A172 (cell line): ENCODE data around the gene LTF. TPM values are rescaled to one million over a fixed set of nuclear protein-coding genes. Genes with fewer than 3 reads are reported as not detected.

ENCODE experiments used
- DNase-seq: peaks from one replicate; pipeline ENCODE4 v3.0.0-alpha.2; 2015; ENCODE audit warnings: low spot score
- total RNA-seq: library from RNA; depleted of rRNA; stranded (reverse); fragments of >200 nt; shearing (Covaris generic); gene quantifications from 2 replicates; pipeline ENCODE4 v1.2.3, GENCODE V29; 2014

LTF gene
- total RNA-seq, 1 experiment from 2014 or later = not detected

- no peak for DNase-seq
Measured at GRCh38 chr3:46469680-46470357, 5.1 kb upstream of the LTF start.

- no peak for DNase-seq
Measured at GRCh38 chr3:46468753-46469600, 4.3 kb upstream of the LTF start.

DNA sequence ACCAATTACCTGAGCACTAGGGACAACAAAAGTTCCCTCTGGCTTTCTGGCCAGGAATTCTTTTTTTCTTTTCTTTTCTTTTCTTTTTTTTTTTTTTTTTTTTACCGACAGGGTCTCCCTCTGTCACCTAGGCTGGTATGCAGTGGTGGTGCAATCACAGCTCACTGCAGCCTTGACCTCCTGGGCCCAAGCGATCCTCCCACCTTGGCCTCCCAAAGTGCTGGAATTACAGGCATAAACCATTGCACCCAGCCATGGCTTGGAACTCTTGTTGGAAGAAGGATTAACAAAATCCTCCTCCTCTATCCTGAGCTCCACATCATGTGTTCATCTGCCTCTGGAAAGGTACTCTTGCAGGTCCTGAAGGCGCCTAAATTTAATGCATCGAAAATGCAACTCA is 2.9 kb upstream of the LTF start:
- DNase-seq = no peak

DNA sequence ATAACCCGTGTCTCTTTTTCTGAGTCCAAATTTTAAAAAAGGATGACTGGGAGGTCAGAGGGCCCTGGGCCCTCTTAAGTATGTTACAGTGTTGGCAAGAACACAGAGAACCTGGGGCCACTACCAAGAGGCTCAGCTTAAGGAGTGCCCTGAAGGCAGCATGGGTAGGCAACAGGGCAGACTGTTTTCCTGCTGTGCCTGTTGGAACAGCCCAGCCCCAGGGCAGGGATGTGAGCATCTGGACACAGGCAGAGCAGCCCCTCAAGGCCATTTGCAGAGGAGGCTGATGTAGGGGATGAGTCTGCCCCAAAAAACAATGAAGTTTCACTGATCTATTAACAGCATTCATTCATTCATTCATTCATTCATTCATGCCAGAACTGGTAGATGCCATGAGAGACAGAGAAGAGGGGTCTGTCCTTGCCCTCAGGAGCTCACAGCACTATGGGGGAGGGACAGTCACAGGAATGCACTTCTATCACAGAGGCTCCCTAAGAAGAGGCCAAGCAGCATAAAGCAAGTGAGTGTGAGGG is 2.2 kb upstream of the LTF start:
- no peak for DNase-seq

- DNase-seq = no peak
Measured at GRCh38 chr3:46466273-46466672, 1.6 kb upstream of the LTF start.

DNA sequence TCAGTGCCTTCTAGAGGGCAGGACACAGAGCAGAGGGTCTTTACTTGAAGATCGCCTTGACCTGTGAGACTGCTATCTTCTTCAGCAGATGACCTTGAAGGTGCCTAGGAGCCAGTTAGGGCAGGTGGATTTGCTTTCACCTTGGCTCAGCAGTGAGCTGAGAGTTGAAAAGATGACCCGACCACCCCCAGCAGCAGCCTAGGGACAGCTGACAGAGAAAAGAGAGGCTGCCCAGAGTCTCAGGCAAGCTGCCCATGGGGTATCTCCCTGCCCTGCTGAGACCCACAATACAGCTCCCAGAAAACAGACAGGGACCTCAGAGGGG is 453 bp upstream of the LTF start:
- no peak for DNase-seq

DNA sequence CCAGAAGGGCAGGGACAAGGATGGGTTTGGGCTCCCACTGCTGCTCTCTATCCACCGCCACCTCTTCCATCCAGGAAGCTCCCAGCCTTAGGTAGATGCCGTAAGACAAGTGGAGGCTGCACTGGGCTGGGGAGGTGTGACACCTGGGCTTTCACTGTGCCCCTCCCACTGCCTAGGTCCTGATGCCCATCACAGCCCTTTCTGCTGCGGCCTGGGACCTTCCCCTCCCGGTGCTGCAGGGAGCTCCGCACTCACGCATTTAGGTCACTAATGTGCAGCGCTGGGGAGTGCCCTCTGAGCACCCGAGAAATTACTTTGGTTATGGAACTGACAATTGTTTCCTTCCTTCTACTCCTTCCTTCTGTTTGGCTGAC is 850 bp downstream of the LTF start:
- no peak for DNase-seq

- DNase-seq = no peak
Measured at GRCh38 chr3:46463120-46463867, 1.4 kb downstream of the LTF start.

DNA sequence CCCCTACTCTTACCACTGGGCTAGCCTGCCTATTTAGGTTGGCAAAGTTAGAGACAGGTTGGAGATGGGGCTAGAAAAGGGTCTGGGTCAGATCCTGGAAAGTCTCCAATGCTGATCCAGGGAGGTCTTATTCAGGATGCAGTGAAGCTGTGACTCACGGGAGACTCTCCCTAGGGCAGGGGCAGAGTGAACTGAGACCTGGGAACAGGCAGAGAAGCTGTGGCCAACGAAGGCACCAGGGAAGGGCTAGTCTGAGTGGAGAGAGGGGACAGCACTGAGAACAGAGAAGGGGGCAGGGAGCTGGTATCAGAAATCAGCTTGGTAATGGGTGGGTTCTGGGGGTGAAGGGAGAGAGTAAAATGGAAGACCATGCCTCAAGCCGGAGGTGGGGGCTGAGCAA is 2.2 kb downstream of the LTF start:
- no peak for DNase-seq

DNA sequence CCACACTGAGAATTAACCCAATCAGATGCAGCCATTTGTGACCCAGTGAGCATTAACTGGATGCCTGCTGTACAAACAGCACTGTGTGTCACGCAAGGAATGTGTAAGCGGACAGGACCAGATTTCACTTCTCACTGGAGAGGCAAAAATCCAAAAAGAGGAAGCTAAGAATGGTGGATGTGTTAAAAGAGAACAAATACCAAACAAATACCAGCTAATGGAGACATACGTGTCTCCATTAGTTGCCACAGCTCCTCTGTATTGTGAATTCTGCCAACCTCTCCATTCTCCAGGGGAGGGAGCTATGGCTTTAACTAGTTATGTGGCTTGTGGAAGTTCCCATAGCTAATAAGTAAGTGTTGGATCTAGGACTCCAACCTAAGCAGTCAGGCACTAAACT is 2.6 kb downstream of the LTF start:
- DNase-seq = no peak

- no peak for DNase-seq
Measured at GRCh38 chr3:46460051-46460450, 4.7 kb downstream of the LTF start.

DNA sequence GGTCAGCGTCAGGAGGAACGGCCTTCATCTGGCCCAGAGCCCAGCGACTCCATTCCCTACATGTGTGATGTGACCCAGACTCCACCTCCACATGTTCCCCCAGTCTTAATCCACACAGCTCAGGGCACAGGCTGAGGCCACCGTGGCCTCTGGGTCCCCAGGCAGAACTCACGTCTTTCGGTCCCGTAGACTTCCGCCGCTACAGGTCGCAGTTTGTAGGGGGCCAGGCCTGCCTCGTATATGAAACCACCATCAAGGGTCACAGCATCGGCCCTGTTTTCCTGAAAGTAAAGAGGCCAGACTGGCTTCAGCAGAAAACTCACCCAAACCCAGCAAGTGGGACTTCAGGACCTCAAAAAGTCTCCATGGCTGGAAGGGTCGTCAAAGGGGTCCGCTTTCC is 8.6 kb downstream of the LTF start:
- no peak for DNase-seq

DNA sequence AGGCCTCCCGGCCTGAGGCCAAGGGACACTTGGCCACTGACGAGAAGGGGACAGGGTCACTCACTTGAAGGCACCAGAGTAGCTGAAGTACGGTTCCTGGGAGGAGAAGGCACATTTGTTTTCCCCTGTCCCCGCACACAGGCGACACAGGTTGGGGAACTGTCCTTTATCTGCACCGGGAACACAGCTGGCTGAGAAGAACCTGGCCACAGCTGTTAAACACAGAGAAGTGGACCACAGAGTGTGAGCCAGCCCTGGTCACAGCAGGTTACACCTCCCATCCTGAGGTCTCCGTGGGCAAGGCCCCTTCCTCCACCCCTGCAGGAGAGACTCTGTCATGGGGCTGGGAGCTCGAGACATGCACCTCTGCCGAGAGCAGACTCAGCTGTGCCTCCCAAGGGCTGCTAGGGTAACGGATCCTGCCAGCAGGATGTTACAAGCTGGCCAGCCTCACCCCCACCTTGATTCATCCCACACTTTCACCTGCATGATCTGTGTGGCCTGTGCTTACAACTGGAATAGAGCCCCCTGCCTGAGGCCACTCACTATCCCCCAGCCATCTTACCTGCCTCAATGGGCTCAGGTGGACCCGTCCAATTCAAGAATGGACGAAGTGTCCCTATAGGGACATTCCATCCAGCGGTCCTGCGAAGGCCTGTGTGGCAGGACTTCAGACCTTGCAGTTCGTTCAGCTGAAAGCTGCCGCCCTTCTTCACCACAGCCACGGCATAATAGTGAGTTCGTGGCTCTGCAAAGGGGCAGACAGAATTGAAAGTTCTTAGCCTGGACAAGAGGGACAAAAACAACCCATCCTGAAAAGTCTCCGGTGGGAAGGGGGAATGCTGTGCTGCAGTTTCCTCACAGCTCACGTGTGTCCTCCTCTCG is 9.2 kb downstream of the LTF start:
- no peak for DNase-seq

DNA sequence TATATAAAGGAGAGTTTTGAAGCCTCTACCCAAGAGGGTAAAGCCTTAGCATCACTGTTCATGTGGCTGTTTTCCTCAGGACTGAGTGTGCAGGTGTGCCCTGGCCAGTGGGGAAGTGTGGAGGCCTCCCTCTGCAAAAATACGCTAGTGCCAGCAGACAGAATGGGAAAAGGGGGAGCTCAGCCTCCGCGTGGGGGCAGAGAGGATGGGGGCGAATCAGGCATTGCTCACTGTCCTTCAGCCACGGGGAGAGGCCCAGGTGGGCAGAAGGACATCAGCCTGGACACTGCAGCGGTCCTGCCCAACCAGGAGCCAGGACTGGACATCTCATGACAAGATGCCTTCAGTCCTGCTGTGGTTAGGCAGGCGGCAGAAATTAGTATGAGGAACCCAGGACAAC is 10.1 kb downstream of the LTF start:
- no peak for DNase-seq

- DNase-seq = no peak
Measured at GRCh38 chr3:46454209-46454595, 10.5 kb downstream of the LTF start.

- DNase-seq = no peak
Measured at GRCh38 chr3:46453526-46454208, 11.0 kb downstream of the LTF start.

DNA sequence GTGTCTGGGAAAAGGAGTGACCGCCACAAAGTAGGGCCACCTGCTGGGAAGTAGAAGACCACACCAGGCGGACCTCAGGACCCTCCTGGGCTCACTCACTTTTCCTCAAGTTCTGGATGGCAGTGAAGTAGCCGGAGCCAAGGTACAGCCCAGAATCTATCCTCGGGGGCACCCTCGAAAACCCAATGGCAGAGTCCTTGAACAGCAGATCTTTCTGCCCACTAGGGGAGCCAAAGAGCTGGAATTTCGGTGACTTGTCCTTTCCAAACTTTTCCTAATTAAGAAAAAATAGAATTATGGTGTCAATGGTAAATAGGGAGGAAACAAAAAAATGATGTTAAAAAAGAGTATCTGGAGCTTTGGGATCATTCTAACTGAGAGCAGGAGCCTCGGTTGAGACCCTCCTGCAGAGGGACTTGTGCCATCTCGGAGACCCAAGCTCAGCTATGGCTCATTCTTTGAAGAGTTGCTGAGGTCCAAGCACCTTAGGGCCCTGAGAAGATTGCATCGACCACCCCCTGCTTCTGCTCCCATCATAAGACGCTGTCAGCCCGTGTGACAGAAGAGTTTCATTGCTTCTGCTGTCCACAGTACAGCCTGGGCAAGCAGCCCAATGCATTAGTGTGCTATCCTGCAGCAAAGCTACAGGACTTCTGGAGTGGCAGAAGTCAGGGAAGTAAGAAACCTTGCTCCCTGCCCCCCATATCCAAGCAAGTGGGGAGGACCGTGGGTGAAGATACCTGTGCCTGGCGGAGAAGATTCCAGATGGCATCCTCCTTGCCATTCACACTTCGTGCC is 14.8 kb downstream of the LTF start:
- no peak for DNase-seq

DNA sequence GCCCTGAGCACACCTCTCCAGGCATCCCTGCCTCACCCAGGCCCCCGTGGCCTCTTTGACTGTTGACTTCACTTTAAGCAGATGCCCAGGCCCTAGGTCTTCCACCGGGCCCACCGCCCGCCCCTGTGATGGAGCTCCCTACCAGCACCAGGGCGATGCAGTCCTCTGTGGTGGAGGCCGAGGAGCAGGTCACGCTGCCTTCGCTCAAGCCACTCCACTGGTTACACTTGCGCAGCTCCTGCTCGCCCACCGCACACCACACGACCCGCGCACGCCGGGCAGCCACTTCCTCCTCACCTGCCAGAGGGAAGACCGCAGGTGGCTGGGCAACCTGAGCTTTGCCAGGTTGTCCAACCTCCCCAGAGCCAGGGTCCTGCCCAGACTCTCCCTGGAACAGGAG is 16.0 kb downstream of the LTF start:
- DNase-seq = no peak

DNA sequence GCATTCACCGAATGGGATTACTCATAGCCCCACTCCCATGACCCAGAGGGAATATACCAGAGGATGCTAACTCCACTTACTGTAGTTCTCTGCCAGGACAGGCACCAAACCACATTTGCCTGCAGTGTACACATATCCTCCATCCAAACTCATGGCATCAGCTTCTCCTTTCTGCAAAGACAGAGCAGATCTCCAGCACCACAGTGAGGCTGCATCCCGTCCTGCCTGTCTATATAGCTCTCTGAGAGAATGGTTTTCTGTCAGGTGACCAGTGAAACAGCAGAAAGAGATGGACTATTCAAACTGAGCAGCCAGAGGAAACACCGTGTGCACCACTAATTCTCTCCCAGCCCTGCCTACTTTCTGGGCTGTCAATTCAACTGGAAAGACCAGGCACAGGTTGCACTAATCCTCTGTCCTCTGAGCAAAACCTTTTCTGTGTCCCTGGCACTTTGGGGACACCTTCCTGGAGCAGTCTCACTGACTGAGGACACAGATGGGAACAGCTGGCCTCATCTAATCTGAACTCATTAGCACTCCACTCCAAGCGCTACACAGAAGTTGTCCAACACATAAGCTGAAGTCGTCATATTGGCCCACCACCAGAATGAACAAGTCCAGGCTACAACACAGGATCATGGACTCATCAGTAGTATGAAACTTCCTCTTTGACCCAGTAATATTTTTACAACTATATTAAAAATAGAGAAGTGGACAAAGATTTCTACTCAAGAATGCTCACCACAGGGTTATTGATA is 17.3 kb downstream of the LTF start:
- DNase-seq = no peak
